GM18907 (cell line): ENCODE results near the gene KIN.
"Not testable (repeated sequence)": the region's sequence is repeated elsewhere in the genome, so short reads cannot be mapped to it uniquely, and the experiment has no call there.

Experiments used
- ATAC-seq: cut with Tn5 transposase; IDR thresholded peaks from one replicate; pipeline ENCODE4 v1.9.1; 2021; ENCODE audit warnings: mild to moderate bottlenecking, moderate library complexity; ENCODE audit not compliant: unreplicated experiment

The KIN gene

GRCh38 chr10:7795605-7796004 lies 7.8 kb upstream of the KIN start:
- no peak for ATAC-seq

GRCh38 chr10:7794251-7795026 lies 6.6 kb upstream of the KIN start:
- ATAC-seq: no peak

DNA sequence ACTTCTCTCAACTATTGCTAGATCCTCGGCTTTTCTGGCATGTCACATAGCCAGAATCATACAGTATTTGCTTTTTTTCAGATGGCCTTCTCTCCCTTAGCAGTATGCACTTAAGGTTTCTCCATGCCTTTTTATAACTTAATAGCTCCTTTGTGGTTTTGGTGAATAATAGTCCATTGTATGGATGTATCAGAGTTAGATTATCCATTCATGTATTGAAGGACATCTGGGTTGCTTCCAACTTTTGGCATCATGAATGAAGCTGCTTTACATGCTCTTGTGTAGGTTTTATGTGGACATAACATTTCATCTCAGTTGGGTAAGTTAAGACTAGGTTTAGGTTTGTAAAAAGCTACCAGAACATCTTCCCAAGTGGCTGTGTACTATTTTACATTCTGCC lies 4.7 kb upstream of the KIN start:
- no peak for ATAC-seq

DNA sequence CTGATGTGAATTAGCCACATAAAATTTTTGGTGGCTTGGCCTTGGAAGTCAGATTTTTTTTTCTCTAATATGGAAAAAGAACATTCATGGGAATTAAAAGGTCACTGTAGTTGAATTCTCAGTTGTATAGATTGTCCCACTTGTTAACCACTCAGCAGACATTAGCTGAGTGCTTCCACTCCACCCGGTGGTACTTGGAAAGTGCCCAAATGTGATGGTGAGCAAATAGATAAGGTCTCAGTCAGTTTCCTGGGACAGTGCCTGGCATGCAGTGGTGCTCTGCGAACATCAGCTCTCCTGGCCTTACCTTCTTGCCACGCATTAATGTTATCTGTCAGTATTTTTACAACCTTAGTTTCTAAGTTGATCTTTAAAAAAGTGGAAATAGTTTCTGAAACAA lies 1.6 kb upstream of the KIN start:
- no peak for ATAC-seq

GRCh38 chr10:7788639-7789286 lies 970 bp upstream of the KIN start:
- ATAC-seq: peak; percentile 17

DNA sequence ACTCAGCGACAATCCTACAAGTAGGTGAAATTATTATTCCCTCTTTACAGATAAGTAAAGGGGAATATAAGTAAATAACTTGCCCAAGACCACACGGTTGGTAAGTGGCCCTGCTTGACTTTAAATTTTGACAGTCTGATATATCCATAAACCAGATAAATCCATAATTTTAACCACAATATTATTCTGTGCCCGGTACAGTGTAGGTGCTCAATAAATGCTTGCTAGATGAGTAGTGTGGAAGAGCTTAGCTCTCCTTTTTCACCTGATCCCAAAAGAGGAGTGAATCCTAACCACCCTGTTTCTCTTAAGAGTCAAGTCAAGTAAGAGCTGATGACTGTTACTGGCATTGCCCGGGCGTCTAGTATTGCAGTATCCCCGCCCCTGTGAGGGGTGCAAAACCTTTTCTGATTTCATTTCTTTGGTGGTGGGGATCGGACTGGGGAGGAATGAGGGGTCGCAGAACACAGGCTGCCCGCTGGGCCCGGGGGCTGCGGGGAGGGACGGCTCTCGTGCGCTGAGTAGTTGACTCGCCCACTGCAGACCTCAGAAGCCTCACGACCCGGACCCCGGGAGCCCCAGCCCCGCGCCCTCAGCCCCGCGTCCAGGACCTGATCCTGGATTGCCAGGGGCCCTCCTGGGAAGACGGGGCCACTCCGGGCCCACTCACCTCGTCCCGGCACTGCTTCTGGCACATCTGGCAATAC lies 490 bp downstream of the KIN start:
- ATAC-seq: peak; percentile 26

DNA sequence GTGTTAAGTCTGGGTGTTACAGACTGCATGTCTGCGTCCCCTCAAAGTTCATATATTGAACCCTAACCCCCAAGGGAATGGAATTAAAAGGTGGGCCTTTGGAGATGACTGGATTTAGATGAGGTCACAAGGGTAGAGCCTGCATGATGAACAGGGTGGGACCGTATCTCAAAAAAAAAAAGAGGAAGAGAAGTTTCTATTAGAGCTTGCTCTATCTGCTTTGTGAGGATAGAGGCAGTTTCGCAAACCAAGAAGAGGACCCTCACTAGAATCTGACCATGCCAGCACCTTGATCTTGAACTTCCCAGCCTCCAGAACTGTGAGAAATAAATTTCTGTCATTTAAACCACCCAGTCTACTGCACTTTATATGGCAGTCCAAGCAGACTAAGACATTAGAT lies 1.4 kb downstream of the KIN start:
- no peak for ATAC-seq

GRCh38 chr10:7782194-7782593 lies 5.6 kb downstream of the KIN start:
- not testable (repeated sequence) for ATAC-seq

DNA sequence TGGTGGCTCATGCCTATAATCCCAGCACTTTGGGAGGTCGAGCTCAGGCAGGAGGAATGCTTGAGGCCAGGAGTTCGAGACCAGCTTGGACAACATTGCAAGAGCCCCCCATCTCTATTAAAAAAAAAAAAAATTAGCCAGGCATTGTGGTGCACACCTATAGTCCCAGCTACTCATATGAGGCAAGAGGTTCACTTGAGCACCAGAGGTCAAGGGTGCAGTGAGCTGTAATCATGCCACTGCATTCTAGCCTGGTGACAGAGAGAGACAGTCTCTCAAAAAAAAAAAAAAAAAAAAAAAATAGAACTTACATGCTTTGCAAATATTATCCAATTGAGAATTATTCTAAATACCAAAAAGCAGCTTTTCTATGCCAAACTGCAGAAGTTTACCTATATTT lies 11.0 kb downstream of the KIN start:
- no peak for ATAC-seq

- ATAC-seq: no peak
These were observed 13.7 kb downstream of the KIN start for GRCh38 chr10:7773845-7774801.

DNA sequence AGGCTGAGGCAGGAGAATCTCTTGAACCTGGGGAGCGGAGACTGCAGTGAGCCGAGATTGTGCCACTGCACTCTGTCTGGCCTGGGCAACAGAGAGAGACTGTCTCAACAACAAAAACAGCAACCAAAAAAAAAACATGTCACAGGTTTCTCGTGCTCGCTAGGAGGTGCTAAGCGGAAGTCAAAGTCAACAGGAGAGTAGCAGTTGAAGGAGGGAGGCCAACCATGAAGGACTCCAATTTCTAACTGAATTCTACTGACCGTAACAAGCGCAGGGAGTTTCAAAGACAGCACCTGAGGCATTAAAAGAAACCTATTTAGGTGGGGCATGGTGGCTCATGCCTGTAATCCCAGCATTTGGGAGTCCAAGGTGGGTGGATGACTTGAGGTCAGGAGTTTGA lies 19.4 kb downstream of the KIN start:
- no peak for ATAC-seq

DNA sequence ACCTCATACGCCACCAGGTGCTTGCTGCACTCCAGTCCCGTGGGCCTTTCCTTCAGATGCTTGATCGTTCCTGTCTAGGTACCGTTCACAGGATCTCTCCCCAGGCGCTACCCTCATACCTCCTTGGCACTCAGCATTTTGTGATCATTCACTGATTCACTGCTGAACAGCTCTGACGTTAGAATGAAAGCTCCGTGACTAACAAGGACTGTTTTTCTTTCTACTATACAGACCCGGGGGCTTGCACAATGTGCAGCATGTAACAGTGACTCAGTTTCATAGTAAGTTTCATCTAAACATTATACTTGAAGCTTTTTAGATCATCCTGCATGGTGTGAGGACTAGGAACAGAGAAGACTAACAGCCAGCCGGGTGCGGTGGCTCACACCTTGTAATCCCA lies 20.6 kb downstream of the KIN start:
- ATAC-seq: no peak

- ATAC-seq: no peak
These were observed 21.6 kb downstream of the KIN start for GRCh38 chr10:7766241-7766640.

DNA sequence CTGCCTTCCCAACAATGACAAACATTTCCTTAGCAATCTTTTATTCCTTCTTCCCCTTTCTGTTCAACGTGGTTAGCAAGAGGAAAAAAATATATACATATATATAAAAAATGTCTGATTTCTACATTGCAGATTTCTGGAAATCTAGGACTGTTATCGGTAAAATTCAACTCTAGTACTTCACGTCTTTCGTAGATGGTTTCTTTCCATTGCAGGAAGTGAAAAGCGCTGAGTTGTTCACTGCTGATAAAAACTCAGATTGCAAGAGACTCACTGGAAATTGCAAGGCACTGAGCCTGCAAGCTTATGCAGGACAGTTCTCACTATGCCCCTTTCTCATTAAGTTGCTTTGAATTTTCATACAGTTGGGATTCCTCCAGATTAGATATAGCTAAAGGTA lies 23.9 kb downstream of the KIN start:
- ATAC-seq: no peak

GRCh38 chr10:7756360-7756992 lies 31.3 kb downstream of the KIN start:
- no peak for ATAC-seq

DNA sequence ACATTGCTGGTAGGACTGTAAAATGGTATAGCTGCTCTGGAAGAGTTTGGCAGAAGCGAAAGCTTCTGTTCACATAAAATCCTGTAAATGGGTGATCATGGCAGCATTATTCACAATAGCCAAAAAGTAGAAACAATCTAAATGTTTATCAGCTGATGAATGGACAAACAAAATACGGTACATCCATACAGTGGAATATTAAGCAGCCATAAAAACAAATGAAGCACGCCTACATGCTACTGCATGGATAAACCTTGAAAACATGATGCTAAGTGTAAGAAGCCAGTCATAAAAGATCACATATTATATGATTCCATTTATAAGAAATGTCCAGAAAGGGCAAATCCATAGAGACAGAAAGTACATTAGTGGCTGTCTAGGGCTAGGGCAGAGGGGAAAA lies 32.7 kb downstream of the KIN start:
- no peak for ATAC-seq

DNA sequence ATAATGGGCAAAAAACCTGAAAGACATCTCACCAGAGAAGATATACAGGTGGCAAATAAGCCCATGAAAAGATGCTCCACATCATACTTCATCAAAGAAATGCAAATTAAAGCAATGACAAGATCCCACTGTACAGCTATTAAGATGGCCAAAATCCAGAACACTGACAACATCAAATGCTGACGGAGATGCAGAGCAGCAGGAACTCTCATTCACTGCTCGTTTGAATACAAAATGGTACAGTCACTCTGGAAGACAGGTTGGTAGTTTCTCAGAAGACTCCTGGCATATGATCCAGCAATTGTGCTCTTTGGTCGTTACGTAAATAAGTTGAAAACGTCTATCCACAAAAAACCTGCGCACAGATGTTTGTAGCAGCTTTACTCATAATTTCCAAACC lies 35.5 kb downstream of the KIN start:
- ATAC-seq: no peak

DNA sequence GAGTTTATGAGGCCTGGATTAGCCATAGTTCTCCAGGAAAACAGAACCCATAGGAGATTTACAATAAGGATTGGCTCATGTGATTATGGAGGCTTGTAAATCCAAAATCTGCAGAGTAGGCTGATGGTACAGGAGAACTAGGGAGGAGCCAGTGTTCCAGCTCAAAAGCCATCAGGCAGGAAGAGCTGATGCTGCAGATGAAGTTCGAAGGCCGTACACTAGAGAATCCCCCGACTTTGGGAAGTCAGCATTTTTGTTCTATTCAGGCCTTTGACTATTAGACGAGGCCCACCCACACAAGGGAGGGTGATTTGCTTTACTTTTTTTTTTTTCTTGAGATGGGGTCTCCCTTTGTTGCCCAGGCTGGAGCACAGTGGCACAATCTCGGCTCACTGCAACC lies 37.6 kb downstream of the KIN start:
- no peak for ATAC-seq

- ATAC-seq: not testable (repeated sequence)
These were observed 39.2 kb downstream of the KIN start for GRCh38 chr10:7748637-7749036.

GRCh38 chr10:7744307-7744706 lies 43.5 kb downstream of the KIN start:
- no peak for ATAC-seq
